ENCODE data around the gene CYS1. TPM values are rescaled to one million over a fixed set of nuclear protein-coding genes. Genes with fewer than 3 reads are reported as not detected.

CYS1 gene
- total and polyA plus RNA-seq, 2 of the 13 experiments (the other 11 are each of a cell fraction or from before 2014, with no cell fraction given) = 0.04 TPM; not detected in 1

GRCh38 chr2:10043906-10044601 lies 36.2 kb downstream of the CYS1 start (continued):
- no peak for TF ChIP-seq POLR2G (IDR thresholded peaks at IDR 0.05; ENCODE audit: low read depth, low read length)
- no peak for TF ChIP-seq ZSCAN5A (CRISPR knock-in tag; IDR thresholded peaks at IDR 0.05; ENCODE audit: borderline replicate concordance)
- TF ChIP-seq ZNF792 (CRISPR knock-in tag; IDR thresholded peaks at IDR 0.05) = 0 out of 2 replicates have a peak, but pooled peaks have one; percentile 29
- no peak for TF ChIP-seq ZNF615 (CRISPR knock-in tag; IDR thresholded peaks at IDR 0.05; ENCODE audit: borderline replicate concordance)
- TF ChIP-seq SETDB1 (CRISPR knock-in tag; IDR thresholded peaks at IDR 0.05; ENCODE audit: borderline replicate concordance) = no peak
- no peak for TF ChIP-seq E2F2 (CRISPR knock-in tag; IDR thresholded peaks at IDR 0.05; ENCODE audit: borderline replicate concordance)
- TF ChIP-seq ZNF616 (CRISPR knock-in tag; IDR thresholded peaks at IDR 0.05; ENCODE audit: low read depth) = no peak
- TF ChIP-seq HOXA5 (CRISPR knock-in tag; IDR thresholded peaks at IDR 0.05) = no peak
- TF ChIP-seq ZSCAN21 (CRISPR knock-in tag; IDR thresholded peaks at IDR 0.05; ENCODE audit: borderline replicate concordance) = peak; percentile 93
- no peak for TF ChIP-seq NFIB (CRISPR knock-in tag; IDR thresholded peaks at IDR 0.05; ENCODE audit: borderline replicate concordance)
- TF ChIP-seq NFE2 (CRISPR knock-in tag; IDR thresholded peaks at IDR 0.05) = no peak
- no peak for TF ChIP-seq ZNF292 (CRISPR knock-in tag; IDR thresholded peaks at IDR 0.05; ENCODE audit: borderline replicate concordance, low read depth)
- no peak; the same call in 1 of the 2 replicates for TF ChIP-seq KLF9 (CRISPR knock-in tag; IDR thresholded peaks at IDR 0.05; ENCODE audit: low read depth)
- no peak for TF ChIP-seq MAFG (CRISPR knock-in tag; IDR thresholded peaks at IDR 0.05)
- TF ChIP-seq EHMT2 (IDR thresholded peaks at IDR 0.05; ENCODE audit: borderline replicate concordance, low read depth, low read length) = no peak
- TF ChIP-seq CREB1 (IDR thresholded peaks at IDR 0.05) = peak; percentile 94
- TF ChIP-seq CREB1 (CRISPR knock-in tag; IDR thresholded peaks at IDR 0.05) = no peak
- TF ChIP-seq IKZF5 (CRISPR knock-in tag; IDR thresholded peaks at IDR 0.05) = peak; percentile 59; the same call in 1 of the 2 replicates
- no peak for TF ChIP-seq HNRNPH1 (optimal IDR thresholded peaks at IDR 0.05; ENCODE audit: low read depth, low read length)
- no peak for TF ChIP-seq ZFP37 (CRISPR knock-in tag; IDR thresholded peaks at IDR 0.05; ENCODE audit: borderline replicate concordance)
- no peak for TF ChIP-seq ZNF773 (CRISPR knock-in tag; IDR thresholded peaks at IDR 0.05; ENCODE audit: borderline replicate concordance)
- no peak for TF ChIP-seq NR2F2 (IDR thresholded peaks at IDR 0.05; ENCODE audit: borderline replicate concordance, low read depth)
- TF ChIP-seq STAT5B (CRISPR knock-in tag; IDR thresholded peaks at IDR 0.05) = no peak
- no peak for TF ChIP-seq ZNF766 (CRISPR knock-in tag; IDR thresholded peaks at IDR 0.05; ENCODE audit: borderline replicate concordance)
- TF ChIP-seq RARG (CRISPR knock-in tag; IDR thresholded peaks at IDR 0.05; ENCODE audit: low read depth) = no peak
- TF ChIP-seq ARID2 (CRISPR knock-in tag; IDR thresholded peaks at IDR 0.05; ENCODE audit: borderline replicate concordance) = no peak
- TF ChIP-seq CBFB (CRISPR knock-in tag; IDR thresholded peaks at IDR 0.05) = 0 out of 2 replicates have a peak, but pooled peaks have one; percentile 30
- TF ChIP-seq SIX4 (CRISPR knock-in tag; IDR thresholded peaks at IDR 0.05) = no peak
- TF ChIP-seq ZNF501 (CRISPR knock-in tag; IDR thresholded peaks at IDR 0.05) = peak; percentile 54; the same call in 1 of the 2 replicates

All from HepG2 (cell line).